ENCODE results near the gene PTTG1IP. TPM values are rescaled to one million over a fixed set of nuclear protein-coding genes. Genes with fewer than 3 reads are reported as not detected.

The PTTG1IP gene
- total and polyA plus RNA-seq, 3 experiments from 2014 or later = 48.2 to 69.8 (median 50.8) TPM

DNA sequence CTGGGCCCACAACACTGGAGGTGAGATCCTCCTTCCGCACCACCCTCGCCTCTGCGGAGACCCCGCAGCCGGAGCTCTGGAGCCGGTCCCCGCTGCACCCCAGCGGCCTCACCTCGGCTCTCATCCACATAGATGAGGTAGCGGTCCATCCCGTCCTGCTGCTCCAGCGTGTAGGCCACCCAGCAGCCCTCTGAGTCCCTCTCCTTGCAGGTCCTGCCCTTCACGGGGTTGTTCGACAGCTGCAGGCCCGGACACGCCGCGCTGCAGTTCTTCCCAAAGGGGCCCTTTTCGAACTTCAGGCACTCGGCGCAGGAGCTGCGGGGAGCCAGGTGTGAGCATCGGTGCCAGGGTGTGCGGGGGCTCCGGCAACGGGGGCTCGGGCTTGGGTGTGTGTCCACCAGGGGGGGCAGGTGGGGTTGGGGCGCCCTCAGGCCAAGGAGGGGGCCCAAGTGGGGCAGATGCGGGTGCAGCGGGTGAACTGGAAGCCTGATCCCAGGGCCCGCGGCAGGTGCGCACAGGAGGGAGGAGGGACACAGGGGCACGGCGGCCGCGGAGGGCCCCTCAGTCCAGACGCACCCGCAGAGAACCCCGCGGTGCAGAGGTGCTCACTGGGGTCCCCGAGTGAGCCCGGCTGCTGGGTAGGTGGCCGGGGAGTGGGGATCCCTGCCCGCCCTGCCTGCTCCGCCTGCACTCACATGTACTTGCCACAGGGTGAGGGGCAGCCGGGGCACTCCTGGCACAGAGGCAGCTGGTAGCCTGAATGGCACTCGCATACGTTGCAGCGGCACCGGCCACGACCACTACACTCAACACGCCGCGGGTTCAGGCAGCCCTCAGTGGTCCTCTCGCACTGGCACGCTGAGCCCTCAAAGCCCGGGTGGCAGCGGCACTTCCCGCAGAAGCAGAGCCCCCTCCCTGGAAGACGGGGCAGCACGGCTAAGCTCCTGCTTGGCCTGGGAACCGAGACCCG lies 15.4 kb upstream of the PTTG1IP start:
- Mint-ChIP-seq H3K9me3 (no peaks in the 10 kb centered on the region), H3K4me3 (no peak overlapping the region), H3K27me3 (no peaks in the 10 kb centered on the region), H3K27ac (peak overlapping the region in 1 of 8 donors; percentile 50), H3K36me3 (peaks cover 0 to 69% (median 2%) of the 10 kb centered on the region in 3 donors), H3K4me1 (peaks cover 10 to 20% (median 18%) of the 10 kb centered on the region in 3 donors)
- peak in 1 of 5 donors; percentile 44 for DNase-seq
- H3K36me3 ChIP-seq (ENCODE audit: insufficient read depth, low read length) = peaks cover 48% of the 10 kb centered on the region
- no peaks in the 10 kb centered on the region for H3K27me3 ChIP-seq (ENCODE audit: insufficient read depth, low read length, poor library complexity, severe bottlenecking)
- H3K4me3 ChIP-seq (ENCODE audit: low read length) = no peak overlapping the region
- POLR2A ChIA-PET = interaction anchor here (1.2 kb wide), 1 partner anchor 14 kb away, joined by 4 read pairs; no protein-coding TSS in a partner anchor
- CTCF ChIA-PET = interaction anchor here (0.8 to 11.2 kb wide), 2 partner anchors 42 to 61 kb away, joined by 3 to 184 read pairs; no protein-coding TSS in a partner anchor
- no peaks in the 10 kb centered on the region for H3K9me3 ChIP-seq (ENCODE audit: low read length)
- H3K27ac ChIP-seq (ENCODE audit: low read depth, low read length) = no peak overlapping the region
- H3K4me1 ChIP-seq (ENCODE audit: insufficient read depth, low read length) = peaks cover 11% of the 10 kb centered on the region

DNA sequence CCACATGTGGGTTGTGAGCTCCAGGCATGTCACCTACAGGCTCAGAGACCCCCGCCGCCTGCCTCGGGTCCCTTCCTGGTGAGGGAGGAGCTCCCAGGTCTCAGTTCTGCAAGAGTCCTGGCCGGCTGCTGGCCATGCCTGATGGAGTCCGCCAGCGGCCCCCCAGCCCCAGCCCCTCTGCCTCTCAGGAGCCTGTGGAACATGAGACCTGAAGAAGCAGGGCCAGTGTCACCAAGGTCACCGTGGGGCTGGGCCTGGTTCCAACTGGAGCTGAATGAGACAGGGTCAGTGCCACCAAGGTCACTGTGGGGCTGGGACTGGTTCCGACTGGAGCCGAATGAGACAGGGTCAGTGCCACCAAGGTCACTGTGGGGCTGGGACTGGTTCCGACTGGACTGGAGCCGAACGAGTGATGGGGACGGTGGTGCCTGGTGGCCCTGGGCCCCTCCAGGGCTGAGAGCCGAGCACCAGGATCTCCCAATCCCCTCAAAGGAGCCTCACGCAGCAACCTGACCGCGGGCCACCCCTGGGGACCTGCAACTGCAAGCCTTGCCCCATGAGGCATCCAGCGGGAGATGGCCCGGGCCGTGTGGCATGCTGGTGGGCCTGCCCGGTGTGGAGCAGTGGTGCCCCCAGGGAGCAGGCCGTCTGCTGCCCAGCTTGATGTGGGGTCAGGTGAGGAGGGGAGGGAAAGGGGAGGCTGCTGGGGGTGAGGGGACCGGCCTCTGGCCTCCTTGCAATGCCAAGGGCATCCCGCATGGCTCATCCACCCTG lies 14.5 kb upstream of the PTTG1IP start:
- H3K36me3 ChIP-seq (ENCODE audit: insufficient read depth, low read length) = peaks cover 48% of the 10 kb centered on the region
- peak in 1 of 5 donors; percentile 45 for DNase-seq
- H3K4me1 ChIP-seq (ENCODE audit: insufficient read depth, low read length) = peaks cover 7% of the 10 kb centered on the region
- no peak overlapping the region for H3K27ac ChIP-seq (ENCODE audit: low read depth, low read length)
- no peaks in the 10 kb centered on the region for H3K9me3 ChIP-seq (ENCODE audit: low read length)
- Mint-ChIP-seq H3K4me1 (peaks cover 6 to 13% (median 12%) of the 10 kb centered on the region in 3 donors), H3K9me3 (no peaks in the 10 kb centered on the region), H3K27ac (no peak overlapping the region), H3K27me3 (no peaks in the 10 kb centered on the region), H3K36me3 (peaks cover 0 to 62% (median 0%) of the 10 kb centered on the region in 3 donors), H3K4me3 (no peak overlapping the region)
- ChIA-PET CTCF (interaction anchor here (0.8 to 11.2 kb wide), 3 partner anchors 12 to 44 kb away, joined by 3 to 184 read pairs (median 3); no protein-coding TSS in a partner anchor), POLR2A (no interaction called here)
- no peaks in the 10 kb centered on the region for H3K27me3 ChIP-seq (ENCODE audit: insufficient read depth, low read length, poor library complexity, severe bottlenecking)
- H3K4me3 ChIP-seq (ENCODE audit: low read length) = no peak overlapping the region

DNA sequence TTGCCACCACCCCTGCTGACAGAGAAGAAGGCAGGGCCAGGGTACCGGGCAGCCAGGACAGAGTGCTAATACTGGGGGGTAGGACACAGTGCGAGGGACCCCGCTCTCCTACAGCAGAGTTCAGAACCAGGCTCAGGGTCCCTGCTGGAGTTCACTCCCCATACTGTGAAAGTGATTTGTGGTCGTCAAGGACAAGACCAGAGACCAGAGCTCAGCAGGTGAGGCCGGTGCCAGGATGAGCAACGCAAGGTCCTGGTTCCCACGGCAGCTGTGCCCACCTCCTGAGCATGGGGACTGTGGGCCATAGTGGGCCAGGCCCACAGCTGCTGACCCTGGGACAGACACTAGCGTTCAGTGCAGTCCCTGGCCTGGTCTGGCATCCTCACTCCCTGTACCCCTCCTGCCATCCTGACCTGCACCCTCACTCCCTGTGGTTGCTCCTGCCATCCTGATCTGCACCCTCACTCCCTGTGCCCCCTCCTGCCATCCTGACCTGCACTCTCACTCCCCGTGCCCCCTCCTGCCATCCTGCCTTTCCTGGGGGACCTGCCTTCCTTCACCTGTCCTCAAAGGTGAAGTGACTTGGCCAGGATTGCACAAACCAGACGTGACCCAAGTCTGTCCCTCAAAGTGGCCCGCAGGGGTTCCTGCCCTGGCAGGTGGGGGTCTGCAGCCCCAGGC lies 13.8 kb upstream of the PTTG1IP start:
- H3K9me3 Mint-ChIP-seq = no peaks in the 10 kb centered on the region
- H3K27ac Mint-ChIP-seq = peak overlapping the region in 1 of 8 donors; percentile 96
- Histone ChIP-seq H3K27me3 (ENCODE audit: insufficient read depth, low read length, poor library complexity, severe bottlenecking) (no peaks in the 10 kb centered on the region), H3K27ac (ENCODE audit: low read depth, low read length) (no peak overlapping the region), H3K4me1 (ENCODE audit: insufficient read depth, low read length) (peaks cover 1% of the 10 kb centered on the region), H3K4me3 (ENCODE audit: low read length) (no peak overlapping the region), H3K36me3 (ENCODE audit: insufficient read depth, low read length) (peaks cover 48% of the 10 kb centered on the region), H3K9me3 (ENCODE audit: low read length) (no peaks in the 10 kb centered on the region)
- no peaks in the 10 kb centered on the region for H3K27me3 Mint-ChIP-seq
- peak in 1 of 5 donors; percentile 39 for DNase-seq
- H3K4me3 Mint-ChIP-seq = no peak overlapping the region
- H3K4me1 Mint-ChIP-seq = peaks cover 3 to 9% (median 8%) of the 10 kb centered on the region in 3 donors
- ChIA-PET CTCF (interaction anchor here (0.8 to 1.2 kb wide), 2 partner anchors 11 to 45 kb away, joined by 3 read pairs; no protein-coding TSS in a partner anchor), POLR2A (interaction anchor here (0.9 to 1.0 kb wide), 2 partner anchors 12 to 33 kb away, joined by 3 read pairs; no protein-coding TSS in a partner anchor)
- peaks cover 0 to 56% (median 0%) of the 10 kb centered on the region in 3 donors for H3K36me3 Mint-ChIP-seq

DNA sequence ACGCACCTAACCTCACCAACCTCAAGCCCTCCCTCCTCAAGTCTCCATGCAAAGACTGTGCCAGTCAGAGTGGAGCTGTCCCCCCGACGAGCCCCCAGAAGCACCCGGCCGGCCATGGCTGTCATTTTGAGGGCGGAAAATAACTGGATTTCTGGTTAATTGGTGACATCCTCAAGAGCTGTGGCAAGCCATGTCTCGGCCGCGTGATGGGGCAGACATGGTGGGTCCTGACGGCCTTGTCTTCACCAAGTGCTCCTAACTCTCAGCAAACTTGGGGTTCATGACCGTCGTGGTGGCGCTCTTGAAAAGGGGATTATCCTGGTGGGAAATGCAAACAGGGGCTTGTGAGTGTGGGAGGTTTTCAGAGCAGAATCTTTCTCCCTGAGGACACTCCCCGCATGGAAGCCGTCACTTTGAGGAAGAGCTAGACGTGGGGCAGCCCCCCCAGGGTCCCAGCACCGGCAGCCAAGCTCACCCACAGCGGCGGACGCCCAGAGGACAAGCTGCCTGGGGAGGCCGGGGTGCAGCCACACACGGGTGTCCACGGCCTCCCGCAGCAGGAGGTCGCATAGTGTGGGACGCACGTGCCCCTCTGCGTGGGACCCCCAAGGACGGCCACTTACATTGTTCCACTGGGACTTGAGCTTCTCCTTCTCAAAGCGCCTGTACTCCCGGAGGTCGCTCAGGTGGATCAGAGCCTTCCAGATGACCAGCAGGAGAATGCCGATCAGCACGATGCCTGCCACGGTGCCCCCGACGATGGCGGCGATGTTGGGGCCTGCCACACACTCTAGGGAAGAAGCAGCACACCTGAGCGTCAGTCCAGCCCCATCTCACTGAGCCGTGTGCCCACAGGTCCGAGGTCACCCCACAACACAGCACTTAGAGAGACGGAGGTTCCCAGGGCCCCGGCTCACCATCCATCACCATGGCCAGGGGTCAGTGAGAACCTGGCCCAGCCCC lies 12.9 kb upstream of the PTTG1IP start:
- H3K27me3 ChIP-seq (ENCODE audit: insufficient read depth, low read length, poor library complexity, severe bottlenecking) = no peaks in the 10 kb centered on the region
- CTCF ChIA-PET = interaction anchor here (1.0 to 1.2 kb wide), 2 partner anchors 40 to 46 kb away, joined by 3 to 4 read pairs; no protein-coding TSS in a partner anchor
- H3K4me1 ChIP-seq (ENCODE audit: insufficient read depth, low read length) = peaks cover 10% of the 10 kb centered on the region
- H3K4me1 Mint-ChIP-seq = peaks cover 10 to 17% (median 15%) of the 10 kb centered on the region in 3 donors
- H3K9me3 ChIP-seq (ENCODE audit: low read length) = no peaks in the 10 kb centered on the region
- POLR2A ChIA-PET = interaction anchor here (0.8 to 1.0 kb wide), 3 partner anchors 11 to 41 kb away, joined by 3 to 5 read pairs (median 3); no protein-coding TSS in a partner anchor
- H3K36me3 Mint-ChIP-seq = peaks cover 0 to 51% (median 0%) of the 10 kb centered on the region in 3 donors
- H3K27me3 Mint-ChIP-seq = no peaks in the 10 kb centered on the region
- no peak overlapping the region for H3K27ac ChIP-seq (ENCODE audit: low read depth, low read length)
- no peak overlapping the region for H3K4me3 ChIP-seq (ENCODE audit: low read length)
- H3K27ac Mint-ChIP-seq = peak overlapping the region in 3 of 8 donors; percentile 11 to 74 (median 66)
- no peaks in the 10 kb centered on the region for H3K9me3 Mint-ChIP-seq
- H3K36me3 ChIP-seq (ENCODE audit: insufficient read depth, low read length) = peaks cover 44% of the 10 kb centered on the region
- no peak overlapping the region for H3K4me3 Mint-ChIP-seq
- DNase-seq = peak in 1 of 5 donors; percentile 44

DNA sequence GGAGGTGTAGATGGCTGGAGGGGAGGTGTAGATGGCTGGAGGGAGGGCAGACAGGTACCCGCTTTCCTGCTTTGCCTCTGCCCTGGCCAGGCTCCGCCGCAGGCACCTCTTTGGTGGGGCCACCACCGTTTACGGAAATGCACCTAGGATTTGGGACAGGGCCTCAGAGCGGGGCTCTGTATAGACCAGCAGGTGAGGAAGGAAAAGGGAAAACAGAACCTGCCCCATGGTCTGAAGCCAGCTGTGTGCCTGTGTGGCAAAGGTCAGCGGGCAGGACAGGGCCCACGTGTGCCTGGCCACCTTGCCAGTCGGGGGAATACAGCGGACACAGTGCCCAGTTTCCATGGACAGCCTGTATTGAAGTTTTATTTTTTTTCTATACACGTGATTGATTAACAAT lies 12.1 kb upstream of the PTTG1IP start:
- no peak overlapping the region for H3K27ac ChIP-seq (ENCODE audit: low read depth, low read length)
- no peak overlapping the region for H3K4me3 ChIP-seq (ENCODE audit: low read length)
- peaks cover 18% of the 10 kb centered on the region for H3K4me1 ChIP-seq (ENCODE audit: insufficient read depth, low read length)
- Mint-ChIP-seq H3K36me3 (peaks cover 0 to 46% (median 0%) of the 10 kb centered on the region in 3 donors), H3K27ac (peak overlapping the region in 1 of 8 donors; percentile 11), H3K4me3 (no peak overlapping the region), H3K27me3 (no peaks in the 10 kb centered on the region), H3K4me1 (peaks cover 18 to 22% (median 22%) of the 10 kb centered on the region in 3 donors), H3K9me3 (no peaks in the 10 kb centered on the region)
- POLR2A ChIA-PET = no interaction called here
- H3K36me3 ChIP-seq (ENCODE audit: insufficient read depth, low read length) = peaks cover 37% of the 10 kb centered on the region
- DNase-seq = peak in 1 of 5 donors; percentile 36
- no peaks in the 10 kb centered on the region for H3K9me3 ChIP-seq (ENCODE audit: low read length)
- H3K27me3 ChIP-seq (ENCODE audit: insufficient read depth, low read length, poor library complexity, severe bottlenecking) = no peaks in the 10 kb centered on the region
- CTCF ChIA-PET = interaction anchor here (1.2 kb wide), 1 partner anchor 41 kb away, joined by 4 read pairs; no protein-coding TSS in a partner anchor

DNA sequence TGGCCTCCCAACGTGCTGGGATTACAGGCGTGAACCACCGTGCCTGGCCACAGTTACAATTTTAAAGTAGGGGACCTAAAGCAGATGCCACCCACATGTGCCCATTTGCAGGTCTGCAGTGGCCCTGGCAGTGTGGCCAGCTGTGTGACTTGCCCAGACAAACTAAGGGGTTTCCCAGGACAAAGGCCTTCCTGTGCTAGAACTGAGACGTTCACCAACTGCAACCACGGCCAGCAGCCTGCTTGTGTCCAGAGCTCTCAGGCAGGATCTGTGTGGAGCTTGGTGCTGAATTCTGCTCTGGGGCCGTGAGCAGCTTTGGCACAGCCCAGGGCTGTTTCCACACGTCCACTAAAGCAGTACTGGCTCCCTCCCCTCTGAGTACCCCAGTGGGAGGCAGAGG lies 10.6 kb upstream of the PTTG1IP start:
- no peaks in the 10 kb centered on the region for H3K27me3 Mint-ChIP-seq
- H3K36me3 Mint-ChIP-seq = peaks cover 0 to 34% (median 0%) of the 10 kb centered on the region in 3 donors
- no peaks in the 10 kb centered on the region for H3K9me3 Mint-ChIP-seq
- H3K4me3 Mint-ChIP-seq = no peak overlapping the region
- H3K27me3 ChIP-seq (ENCODE audit: insufficient read depth, low read length, poor library complexity, severe bottlenecking) = no peaks in the 10 kb centered on the region
- H3K27ac ChIP-seq (ENCODE audit: low read depth, low read length) = no peak overlapping the region
- ChIA-PET POLR2A (interaction anchor here (1.6 kb wide), 1 partner anchor 10 kb away, joined by 13 read pairs; the partner anchor contains the start of gene PTTG1IP), CTCF (interaction anchor here (1.1 to 4.6 kb wide), 3 partner anchors 9 to 64 kb away, joined by 3 to 30 read pairs (median 4); no protein-coding TSS in a partner anchor)
- H3K4me3 ChIP-seq (ENCODE audit: low read length) = no peak overlapping the region
- DNase-seq = no peak
- H3K36me3 ChIP-seq (ENCODE audit: insufficient read depth, low read length) = peaks cover 25% of the 10 kb centered on the region
- H3K4me1 Mint-ChIP-seq = peaks cover 19 to 23% (median 23%) of the 10 kb centered on the region in 3 donors
- peak overlapping the region in 4 of 8 donors; percentile 38 to 74 (median 54) for H3K27ac Mint-ChIP-seq
- H3K9me3 ChIP-seq (ENCODE audit: low read length) = no peaks in the 10 kb centered on the region
- H3K4me1 ChIP-seq (ENCODE audit: insufficient read depth, low read length) = peaks cover 24% of the 10 kb centered on the region

Data from CD8-positive, alpha-beta memory T cell (primary cell).